Epithelial cell of proximal tubule (primary cell): ENCODE data around the gene IL6ST. TPM values are rescaled to one million over a fixed set of nuclear protein-coding genes. Genes with fewer than 3 reads are reported as not detected.
"Not testable (repeated sequence)": the region's sequence is repeated elsewhere in the genome, so short reads cannot be mapped to it uniquely, and the experiment has no call there.

Source experiments
- DNase-seq: peaks from one replicate; pipeline ENCODE4 v3.0.0-alpha.2; 2011; ENCODE audit warnings: low read depth
- H3K4me3 ChIP-seq: 2 replicates; pipeline ENCODE4 v1.5.1; 2011; ENCODE audit warnings: low read depth, mild to moderate bottlenecking, low read length
- total RNA-seq: library from RNA; depleted of rRNA; stranded (reverse); fragments of >200 nt; gene quantifications from 2 replicates; pipeline ENCODE4 v1.2.3, GENCODE V29; 2015
- TF ChIP-seq, protein P1 (sequence below): conservative IDR thresholded peaks from 2 replicates; pipeline ENCODE4 v1.5.1; 2012; ENCODE audit warnings: low read depth, mild to moderate bottlenecking, low read length

Gene IL6ST
- total RNA-seq, 1 donor from 2014 or later = 61.6 TPM

DNA sequence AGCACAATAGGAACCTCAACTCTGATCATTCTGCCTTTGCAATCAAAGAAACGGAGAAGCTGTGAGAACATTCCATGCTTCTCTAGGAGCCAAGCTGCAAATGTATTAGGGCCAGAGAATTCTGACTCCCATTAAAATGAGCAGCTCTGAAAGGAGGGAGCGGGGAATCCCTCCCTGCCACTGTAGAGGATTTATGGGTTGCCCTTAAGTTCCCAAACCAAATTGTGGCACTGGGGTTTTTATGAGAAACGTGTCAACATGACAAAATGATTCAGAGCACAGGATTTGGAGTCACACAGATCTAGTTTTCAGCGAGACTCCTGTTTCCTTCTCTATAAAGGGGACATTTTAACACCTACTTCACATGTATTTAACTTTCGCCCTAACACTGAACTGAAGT, 1.8 kb downstream of the IL6ST start:
- no peak for DNase-seq
- TF ChIP-seq, protein P1, sequence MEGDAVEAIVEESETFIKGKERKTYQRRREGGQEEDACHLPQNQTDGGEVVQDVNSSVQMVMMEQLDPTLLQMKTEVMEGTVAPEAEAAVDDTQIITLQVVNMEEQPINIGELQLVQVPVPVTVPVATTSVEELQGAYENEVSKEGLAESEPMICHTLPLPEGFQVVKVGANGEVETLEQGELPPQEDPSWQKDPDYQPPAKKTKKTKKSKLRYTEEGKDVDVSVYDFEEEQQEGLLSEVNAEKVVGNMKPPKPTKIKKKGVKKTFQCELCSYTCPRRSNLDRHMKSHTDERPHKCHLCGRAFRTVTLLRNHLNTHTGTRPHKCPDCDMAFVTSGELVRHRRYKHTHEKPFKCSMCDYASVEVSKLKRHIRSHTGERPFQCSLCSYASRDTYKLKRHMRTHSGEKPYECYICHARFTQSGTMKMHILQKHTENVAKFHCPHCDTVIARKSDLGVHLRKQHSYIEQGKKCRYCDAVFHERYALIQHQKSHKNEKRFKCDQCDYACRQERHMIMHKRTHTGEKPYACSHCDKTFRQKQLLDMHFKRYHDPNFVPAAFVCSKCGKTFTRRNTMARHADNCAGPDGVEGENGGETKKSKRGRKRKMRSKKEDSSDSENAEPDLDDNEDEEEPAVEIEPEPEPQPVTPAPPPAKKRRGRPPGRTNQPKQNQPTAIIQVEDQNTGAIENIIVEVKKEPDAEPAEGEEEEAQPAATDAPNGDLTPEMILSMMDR = no peak
- peak overlapping the region; percentile 76 for H3K4me3 ChIP-seq

DNA sequence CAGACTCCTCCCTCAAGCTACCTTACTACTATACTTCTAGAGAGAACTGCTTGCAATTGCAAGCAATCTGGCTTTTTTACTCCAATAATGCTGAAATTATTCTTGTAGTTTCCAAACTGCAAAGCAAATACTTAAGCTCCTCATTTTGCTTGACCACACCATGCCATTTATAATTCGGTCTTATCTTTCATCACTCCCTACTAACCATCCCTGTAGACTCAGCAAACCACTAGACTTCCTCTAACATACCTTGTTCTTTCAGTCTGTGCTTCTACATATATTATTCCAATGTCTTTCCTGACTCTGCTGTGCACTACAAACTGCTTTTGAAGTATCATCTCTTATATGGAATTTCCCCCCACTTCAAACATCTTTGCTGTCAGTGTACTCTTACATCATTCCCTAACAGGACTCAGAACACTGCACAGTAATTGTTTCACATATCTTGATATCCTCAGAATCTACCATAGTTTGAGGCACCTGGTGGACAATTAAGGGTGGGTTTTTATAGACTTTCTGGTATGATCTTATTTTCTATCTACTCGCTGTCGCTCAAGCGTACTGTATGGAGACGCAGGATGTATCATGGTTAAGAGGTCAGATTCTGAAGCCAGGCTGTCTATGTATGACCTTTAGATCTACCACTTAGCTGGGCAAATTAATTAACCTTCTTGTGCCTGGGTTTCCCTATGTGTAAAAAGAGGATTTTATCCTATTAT, 2.8 kb downstream of the IL6ST start:
- TF ChIP-seq, protein P1 = no peak
- peak overlapping the region; percentile 76 for H3K4me3 ChIP-seq
- DNase-seq = no peak

DNA sequence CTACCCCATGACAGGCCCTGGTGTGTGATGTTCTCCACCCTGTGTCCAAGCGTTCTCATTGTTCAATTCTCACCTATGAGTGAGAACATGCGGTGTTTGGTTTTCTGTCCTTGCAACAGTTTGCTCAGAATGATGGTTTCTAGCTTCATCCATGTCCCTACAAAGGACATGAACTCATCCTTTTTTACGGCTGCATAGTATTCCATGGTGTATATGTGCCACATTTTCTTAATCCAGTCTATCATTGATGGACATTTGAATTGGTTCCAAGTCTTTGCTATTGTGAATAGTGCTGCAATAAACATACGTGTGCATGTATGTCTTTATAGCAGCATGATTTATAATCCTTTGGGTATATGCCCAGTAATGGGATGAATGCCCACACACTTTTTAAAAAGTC, 3.9 kb downstream of the IL6ST start:
- not testable (repeated sequence) for H3K4me3 ChIP-seq, DNase-seq

DNA sequence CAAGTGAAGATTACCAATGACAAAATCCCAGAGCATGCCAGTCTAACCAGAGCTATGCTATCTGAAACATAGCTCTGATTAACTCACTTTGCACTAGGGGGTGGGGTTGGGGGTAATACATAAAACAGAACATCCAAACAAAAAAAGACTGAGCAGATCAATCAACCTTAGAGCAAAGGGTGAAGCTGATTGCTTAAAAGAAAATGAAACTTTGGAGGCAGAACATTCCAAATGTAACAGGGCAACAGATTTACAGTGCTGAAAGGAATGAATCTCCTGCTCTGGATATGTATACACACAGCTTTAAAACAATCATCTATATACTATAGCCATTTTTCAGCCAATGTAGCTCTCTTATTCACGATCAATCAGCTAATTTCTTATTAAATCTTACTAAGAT, 4.9 kb downstream of the IL6ST start:
- no peak overlapping the region for H3K4me3 ChIP-seq
- no peak for DNase-seq
- TF ChIP-seq, protein P1 = no peak

DNA sequence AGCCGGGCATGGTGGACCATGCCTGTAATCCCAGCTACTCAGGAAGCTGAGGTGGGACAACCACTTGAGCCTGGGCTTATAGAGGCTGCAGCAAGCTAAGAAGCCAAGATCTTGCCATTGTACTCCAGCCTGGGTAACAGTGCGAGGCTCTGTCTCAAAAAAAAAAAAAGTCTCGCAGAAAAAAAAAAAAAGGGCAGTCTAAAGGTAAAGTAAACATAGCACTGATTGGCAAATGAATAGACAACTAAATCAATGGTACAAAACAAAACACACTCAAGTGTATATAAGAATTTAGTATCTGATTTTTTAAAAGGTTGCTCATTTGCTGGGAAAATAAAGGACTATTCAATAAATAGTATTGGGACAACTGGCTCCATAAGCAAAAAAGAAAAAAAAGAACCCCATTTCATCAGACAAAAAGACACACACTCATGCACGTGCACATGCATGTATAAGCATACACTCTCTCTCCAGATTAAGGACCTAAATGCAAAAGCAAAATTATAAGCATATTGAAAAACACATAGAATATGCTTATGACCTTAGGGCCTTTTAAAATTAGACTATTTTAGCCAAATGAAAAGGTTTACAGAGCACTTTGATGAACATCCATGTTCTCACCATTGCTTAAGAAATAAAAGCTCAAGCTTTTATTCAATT, 5.7 kb downstream of the IL6ST start:
- no peak overlapping the region for H3K4me3 ChIP-seq
- TF ChIP-seq, protein P1 = no peak
- DNase-seq = no peak

DNA sequence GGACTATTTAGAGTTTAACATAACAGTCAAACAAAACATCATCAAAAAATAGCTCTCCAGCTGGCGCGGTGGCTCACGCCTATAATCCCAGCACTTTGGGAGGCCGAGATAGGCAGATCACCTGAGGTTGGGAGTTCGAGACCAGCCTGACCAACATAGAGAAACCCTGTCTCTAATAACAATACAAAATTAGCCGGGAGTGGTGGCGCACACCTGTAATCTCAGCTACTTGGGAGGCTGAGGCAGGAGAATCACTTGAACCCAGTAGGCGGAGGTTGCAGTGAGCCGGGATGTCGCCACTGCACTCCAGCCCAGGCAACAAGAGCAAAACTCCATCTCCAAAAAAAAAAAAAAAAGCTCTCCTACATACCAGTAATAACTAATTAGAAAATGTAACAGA, 6.3 kb downstream of the IL6ST start:
- not testable (repeated sequence) for H3K4me3 ChIP-seq, DNase-seq

DNA sequence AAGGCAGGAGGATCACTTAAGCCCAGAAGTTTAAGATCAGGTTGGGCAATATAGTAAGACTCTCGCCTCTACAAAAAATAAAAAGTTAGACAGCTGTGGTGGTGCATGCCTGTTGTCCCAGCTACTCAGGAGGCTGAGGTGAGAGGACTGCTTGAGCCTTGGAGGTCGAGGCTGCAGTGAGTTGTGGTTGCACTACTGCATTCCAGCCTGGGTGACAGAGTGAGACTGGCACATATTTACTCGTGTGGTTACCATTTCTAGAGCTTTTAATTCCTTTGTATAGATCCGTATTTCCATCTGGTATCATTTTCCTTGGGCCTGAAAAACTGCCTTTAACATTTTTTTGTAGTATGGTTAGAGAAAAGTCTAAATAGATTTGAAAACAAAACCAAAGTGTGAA, 7.8 kb downstream of the IL6ST start:
- H3K4me3 ChIP-seq = no peak overlapping the region
- TF ChIP-seq, protein P1 = no peak
- no peak for DNase-seq

DNA sequence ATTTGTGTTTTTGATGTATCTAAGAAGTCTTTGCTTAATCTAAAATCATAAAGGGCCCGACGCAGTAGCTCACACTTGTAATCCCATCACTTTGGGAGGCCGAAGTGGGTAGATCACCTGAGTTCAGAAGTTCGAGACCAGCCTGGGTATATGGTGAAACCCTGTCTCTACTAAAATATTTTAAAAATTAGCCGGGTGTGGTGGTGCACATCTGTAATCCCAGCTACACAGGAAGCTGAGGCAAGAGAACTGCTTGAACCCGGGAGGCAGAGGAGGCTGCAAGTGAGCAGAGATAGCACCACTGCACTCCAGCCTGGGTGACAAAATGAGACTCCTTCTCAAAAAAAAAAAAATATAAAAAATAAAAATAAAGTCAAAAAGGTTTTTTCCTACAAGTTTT, 9.6 kb downstream of the IL6ST start:
- H3K4me3 ChIP-seq = no peak overlapping the region
- TF ChIP-seq, protein P1 = no peak

More for the DNA sequence above, 9.6 kb downstream of the IL6ST start:
- no peak for DNase-seq
